ENCODE results near the gene CSGALNACT2.

Gene CSGALNACT2

DNA sequence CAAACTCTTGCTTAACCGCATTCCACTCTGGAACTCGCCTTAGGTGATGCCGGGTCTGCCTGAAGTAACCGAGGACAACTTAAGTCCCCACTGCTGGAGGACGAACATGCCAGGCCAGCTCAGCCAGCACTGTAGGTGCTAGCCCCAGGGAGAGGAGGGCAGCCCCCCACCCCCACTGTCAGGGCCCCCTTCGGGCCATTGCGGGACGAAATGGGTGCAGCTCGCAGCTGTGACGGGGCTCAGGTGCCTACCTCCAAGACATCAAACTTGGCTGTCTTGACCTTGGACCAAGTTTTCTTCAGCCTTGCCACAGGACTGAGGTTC lies 60.4 kb downstream of the CSGALNACT2 start:
- no peak for DNase-seq
- no peaks in the 10 kb centered on the region for H3K36me3 ChIP-seq (replicated peaks)

DNA sequence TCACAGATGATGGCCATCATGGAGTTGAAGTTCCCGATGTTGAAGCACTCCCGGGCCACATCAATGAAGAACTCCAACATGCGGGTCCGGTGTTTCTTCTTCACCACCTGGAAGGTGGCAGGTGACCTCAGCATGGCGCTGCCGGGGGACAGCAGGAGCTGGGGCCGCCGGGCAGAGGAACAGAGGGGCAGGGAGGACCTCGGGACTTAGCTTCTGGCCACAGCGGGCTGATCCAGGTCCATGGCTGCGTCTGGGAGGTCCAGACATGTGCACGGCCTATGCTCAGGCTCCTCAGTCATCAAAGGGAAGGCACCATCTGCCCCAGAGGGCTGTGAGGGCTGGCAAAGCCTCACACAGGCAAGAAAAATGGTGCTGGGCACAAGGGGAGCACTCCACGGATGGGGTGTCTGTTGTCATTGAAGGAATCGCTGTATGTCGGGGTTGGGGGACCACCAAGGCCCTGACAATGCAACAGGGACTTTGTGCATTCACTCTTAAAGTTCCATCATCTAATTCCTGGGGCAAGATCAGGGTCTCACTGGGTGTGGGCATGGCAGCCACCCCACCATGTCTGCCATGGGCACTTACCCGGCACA lies 60.9 kb downstream of the CSGALNACT2 start:
- H3K36me3 ChIP-seq (replicated peaks), result no peaks in the 10 kb centered on the region
- TF ChIP-seq, protein P1, sequence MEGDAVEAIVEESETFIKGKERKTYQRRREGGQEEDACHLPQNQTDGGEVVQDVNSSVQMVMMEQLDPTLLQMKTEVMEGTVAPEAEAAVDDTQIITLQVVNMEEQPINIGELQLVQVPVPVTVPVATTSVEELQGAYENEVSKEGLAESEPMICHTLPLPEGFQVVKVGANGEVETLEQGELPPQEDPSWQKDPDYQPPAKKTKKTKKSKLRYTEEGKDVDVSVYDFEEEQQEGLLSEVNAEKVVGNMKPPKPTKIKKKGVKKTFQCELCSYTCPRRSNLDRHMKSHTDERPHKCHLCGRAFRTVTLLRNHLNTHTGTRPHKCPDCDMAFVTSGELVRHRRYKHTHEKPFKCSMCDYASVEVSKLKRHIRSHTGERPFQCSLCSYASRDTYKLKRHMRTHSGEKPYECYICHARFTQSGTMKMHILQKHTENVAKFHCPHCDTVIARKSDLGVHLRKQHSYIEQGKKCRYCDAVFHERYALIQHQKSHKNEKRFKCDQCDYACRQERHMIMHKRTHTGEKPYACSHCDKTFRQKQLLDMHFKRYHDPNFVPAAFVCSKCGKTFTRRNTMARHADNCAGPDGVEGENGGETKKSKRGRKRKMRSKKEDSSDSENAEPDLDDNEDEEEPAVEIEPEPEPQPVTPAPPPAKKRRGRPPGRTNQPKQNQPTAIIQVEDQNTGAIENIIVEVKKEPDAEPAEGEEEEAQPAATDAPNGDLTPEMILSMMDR (IDR thresholded peaks at IDR 0.05; ENCODE audit: low read depth, low read length, missing control alignments), result no peak
- H3K4me3 ChIP-seq (ENCODE audit: low read depth, low read length), result no peak overlapping the region
- no peak overlapping the region for H3K27ac ChIP-seq
- H3K27me3 ChIP-seq (replicated peaks), result no peaks in the 10 kb centered on the region
- no peak for DNase-seq
- in situ Hi-C loops (cut with HindIII; ENCODE audit: low pct_ligation_motif_present, low sequenced_read_pairs), result no loop called here

More for the DNA sequence above, 60.4 kb downstream of the CSGALNACT2 start:
- Histone ChIP-seq H3K27me3 (replicated peaks) (no peaks in the 10 kb centered on the region), H3K27ac (no peak overlapping the region), H3K4me3 (ENCODE audit: low read depth, low read length) (no peak overlapping the region)
- in situ Hi-C loops (cut with HindIII; ENCODE audit: low pct_ligation_motif_present, low sequenced_read_pairs), result no loop called here
- TF ChIP-seq, protein P1 (IDR thresholded peaks at IDR 0.05; ENCODE audit: low read depth, low read length, missing control alignments), result no peak

DNA sequence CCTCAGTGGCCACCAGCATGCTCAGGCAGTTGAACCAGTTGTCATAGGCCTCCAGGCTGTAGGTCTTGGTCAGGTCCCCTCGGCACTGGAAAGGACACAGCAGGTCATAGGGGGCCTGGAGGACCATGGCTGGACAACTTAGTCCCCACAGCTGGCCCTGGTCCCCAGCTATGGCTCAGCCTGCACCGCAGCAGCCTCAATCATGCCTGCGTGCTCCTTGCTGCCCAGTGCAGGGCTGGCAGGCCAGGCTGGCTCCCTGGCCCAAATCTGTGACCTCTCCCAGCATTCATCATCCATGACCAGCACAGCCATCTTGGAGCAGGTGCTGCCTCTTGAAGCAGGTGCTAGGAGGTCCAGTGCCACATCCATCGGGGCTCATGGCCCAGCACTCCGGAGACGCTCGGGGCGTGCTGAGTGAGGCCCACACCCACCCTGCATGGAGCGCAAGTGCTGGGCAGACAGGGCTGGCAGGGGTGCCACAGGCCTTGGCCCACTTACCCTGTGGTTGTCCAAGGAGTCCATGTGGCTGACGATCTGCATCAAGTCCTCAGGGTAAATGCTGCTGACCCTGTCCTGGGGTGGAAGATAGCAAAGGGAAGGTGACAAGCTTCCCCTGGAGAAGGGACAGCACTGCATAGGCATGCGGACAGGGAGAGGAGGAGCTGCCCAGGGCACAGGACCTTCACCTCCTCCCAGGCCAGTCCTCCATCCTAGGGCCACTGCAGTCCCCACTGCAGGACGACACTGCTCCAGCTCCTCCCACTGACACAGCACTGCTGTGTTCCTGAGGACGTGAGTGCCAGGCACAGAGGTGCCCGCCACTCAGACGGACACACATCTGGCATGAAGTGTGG lies 61.7 kb downstream of the CSGALNACT2 start:
- Histone ChIP-seq H3K27me3 (replicated peaks) (no peaks in the 10 kb centered on the region), H3K36me3 (replicated peaks) (no peaks in the 10 kb centered on the region), H3K4me3 (ENCODE audit: low read depth, low read length) (no peak overlapping the region), H3K27ac (no peak overlapping the region)
- TF ChIP-seq, protein P1 (IDR thresholded peaks at IDR 0.05; ENCODE audit: low read depth, low read length, missing control alignments), result no peak
- in situ Hi-C loops (cut with HindIII; ENCODE audit: low pct_ligation_motif_present, low sequenced_read_pairs), result no loop called here
- DNase-seq, result no peak

DNA sequence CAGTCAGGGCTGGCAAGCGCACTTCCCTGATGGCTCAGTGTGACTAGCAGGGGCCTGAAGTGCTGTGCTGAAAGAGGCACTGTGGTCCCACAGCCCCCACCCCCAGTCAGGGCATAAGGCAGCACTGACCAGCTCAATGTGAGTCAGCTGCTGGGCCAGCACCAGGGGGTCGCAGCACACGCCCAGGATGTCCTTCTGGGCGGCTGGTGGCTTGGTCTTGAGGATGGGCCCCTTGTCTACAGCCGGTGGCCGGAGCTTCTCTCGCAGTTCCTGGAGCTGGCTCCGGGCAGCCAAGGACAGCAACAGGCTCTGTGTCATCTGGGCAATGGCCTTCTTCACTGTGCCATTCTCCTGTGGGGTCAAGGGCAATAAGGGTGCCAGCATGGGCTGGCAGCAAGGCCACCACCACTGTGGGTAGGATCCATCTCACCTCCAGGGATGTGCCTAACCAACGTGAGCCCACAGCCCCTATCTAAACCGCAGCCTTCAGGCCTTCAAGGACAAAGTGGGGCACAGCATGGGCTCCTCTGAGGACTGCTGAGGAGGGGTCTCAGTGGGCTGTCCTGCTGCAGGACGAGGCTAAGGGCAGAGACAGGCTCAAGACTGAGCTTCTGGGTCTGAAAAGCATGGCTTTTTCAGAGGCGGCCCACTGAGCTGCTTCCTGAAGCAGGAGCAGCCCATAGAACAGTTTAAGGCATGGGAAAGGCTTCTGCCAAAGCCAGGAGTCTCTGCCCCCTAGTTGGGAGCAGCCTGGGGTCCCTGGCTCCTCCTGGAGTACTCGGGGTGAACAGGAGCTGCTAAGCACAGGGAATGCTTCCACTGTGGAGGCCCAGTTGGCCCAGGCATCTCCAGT lies 62.5 kb downstream of the CSGALNACT2 start:
- TF ChIP-seq, protein P1 (IDR thresholded peaks at IDR 0.05; ENCODE audit: low read depth, low read length, missing control alignments), result no peak
- DNase-seq, result no peak
- in situ Hi-C loops (cut with HindIII; ENCODE audit: low pct_ligation_motif_present, low sequenced_read_pairs), result no loop called here
- no peak overlapping the region for H3K27ac ChIP-seq
- no peak overlapping the region for H3K4me3 ChIP-seq (ENCODE audit: low read depth, low read length)
- no peaks in the 10 kb centered on the region for H3K27me3 ChIP-seq (replicated peaks)
- no peaks in the 10 kb centered on the region for H3K36me3 ChIP-seq (replicated peaks)

DNA sequence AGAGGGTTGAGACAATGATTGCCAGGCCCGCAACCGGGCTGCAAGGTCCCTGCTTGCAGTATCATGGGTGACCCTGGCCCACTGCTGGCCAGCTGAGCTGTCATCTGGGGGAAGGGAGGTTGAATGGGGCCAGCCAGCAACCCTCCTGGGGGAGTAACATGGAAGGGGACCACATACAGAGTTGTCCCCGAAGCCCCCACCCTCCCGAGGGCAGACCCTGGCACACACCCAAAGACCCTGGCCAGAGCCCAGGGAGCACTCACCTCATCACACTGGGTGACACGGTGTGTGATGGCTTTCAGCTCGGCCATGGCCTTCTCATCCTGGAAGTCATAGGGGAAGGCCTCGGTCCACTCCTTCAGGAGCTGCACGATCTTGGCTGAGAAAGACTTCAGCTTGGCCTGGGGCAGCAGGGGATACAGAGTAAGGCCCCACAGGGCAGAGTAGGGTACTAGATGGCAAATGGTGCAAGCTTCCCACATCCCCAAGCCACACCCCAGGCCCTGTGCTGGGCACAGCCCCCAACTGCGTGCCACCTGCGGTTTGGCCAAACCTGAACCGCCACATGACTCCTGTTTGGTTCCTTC lies 63.4 kb downstream of the CSGALNACT2 start:
- no peak overlapping the region for H3K27ac ChIP-seq
- DNase-seq, result no peak
- no peak overlapping the region for H3K4me3 ChIP-seq (ENCODE audit: low read depth, low read length)
- H3K27me3 ChIP-seq (replicated peaks), result no peaks in the 10 kb centered on the region
- TF ChIP-seq, protein P1 (IDR thresholded peaks at IDR 0.05; ENCODE audit: low read depth, low read length, missing control alignments), result no peak
- in situ Hi-C loops (cut with HindIII; ENCODE audit: low pct_ligation_motif_present, low sequenced_read_pairs), result no loop called here
- H3K36me3 ChIP-seq (replicated peaks), result no peaks in the 10 kb centered on the region
